Mesodermal cell (in vitro differentiated cells): Measurements from ENCODE around the gene RBMS1.

Source experiments
- H3K27ac ChIP-seq: 2 replicates; pipeline ENCODE4 v1.7.0; 2013; ENCODE audit warnings: mild to moderate bottlenecking, low read depth, low read length, moderate library complexity; ENCODE audit not compliant: severe bottlenecking
- H3K36me3 ChIP-seq: 2 replicates; pipeline ENCODE4 v1.7.1; 2013; ENCODE audit warnings: mild to moderate bottlenecking, low read length, moderate library complexity; ENCODE audit not compliant: control insufficient read depth, insufficient read depth
- H3K4me1 ChIP-seq: one replicate; pipeline ENCODE4 v1.7.1; 2013; ENCODE audit warnings: mild to moderate bottlenecking, low read length; ENCODE audit not compliant: insufficient read depth, control insufficient read depth, poor library complexity, severe bottlenecking
- H3K4me3 ChIP-seq: 2 replicates; pipeline ENCODE4 v1.7.0; 2013; ENCODE audit warnings: low read length, control low read depth, mild to moderate bottlenecking; ENCODE audit not compliant: insufficient read depth, poor library complexity, severe bottlenecking; ENCODE audit errors: extremely low read depth
- H3K9me3 ChIP-seq: 2 replicates; pipeline ENCODE4 v1.7.1; 2013; ENCODE audit warnings: mild to moderate bottlenecking, low read length, moderate library complexity; ENCODE audit not compliant: control insufficient read depth
- WGBS, 2 experiments: methylation state at CpG; one replicate each; pipeline ENCODE4 v1.1.5; 2013; ENCODE audit warnings: missing lambda C conversion rate in 2 of 2; ENCODE audit not compliant: insufficient coverage in 2 of 2; 5-methylcytosine and 5-hydroxymethylcytosine counted together

The RBMS1 gene

DNA sequence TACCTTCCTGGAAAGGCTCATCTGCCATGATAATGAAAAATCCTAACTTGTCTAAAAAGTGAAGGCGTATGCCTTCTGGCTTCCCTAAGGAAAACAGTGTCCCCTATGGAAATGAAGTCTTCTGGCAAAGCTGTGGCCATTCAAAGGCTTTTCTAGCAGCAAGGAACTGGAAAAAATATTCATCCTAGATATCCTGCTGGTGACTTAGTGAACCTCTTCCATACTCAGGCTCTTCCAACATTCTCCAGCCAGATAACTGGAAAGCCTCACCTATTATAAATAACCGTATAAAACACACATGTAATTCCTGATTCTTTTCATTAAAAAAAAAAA lies 84.7 kb downstream of the RBMS1 start:
- Histone ChIP-seq H3K27ac (peak overlapping the region; percentile 85), H3K9me3 (no peaks in the 10 kb centered on the region), H3K4me3 (peak overlapping the region; percentile 39), H3K4me1 (peaks cover 22% of the 10 kb centered on the region), H3K36me3 (peaks cover 3% of the 10 kb centered on the region)
- WGBS, 2 experiments: 56 to 66% methylated on average over 2 of the region's 2 CpGs

- Histone ChIP-seq H3K4me3 (peak overlapping the region; percentile 39), H3K4me1 (peaks cover 28% of the 10 kb centered on the region), H3K27ac (peak overlapping the region; percentile 85), H3K9me3 (no peaks in the 10 kb centered on the region), H3K36me3 (peaks cover 3% of the 10 kb centered on the region)
- 3 to 5% methylated on average over 28 to 32 of the region's 34 CpGs for WGBS, 2 experiments
These were observed 85.2 kb downstream of the RBMS1 start for GRCh38 chr2:160408173-160408958.

GRCh38 chr2:160407393-160408172 lies 86.0 kb downstream of the RBMS1 start:
- H3K27ac ChIP-seq: peak overlapping the region; percentile 85

DNA sequence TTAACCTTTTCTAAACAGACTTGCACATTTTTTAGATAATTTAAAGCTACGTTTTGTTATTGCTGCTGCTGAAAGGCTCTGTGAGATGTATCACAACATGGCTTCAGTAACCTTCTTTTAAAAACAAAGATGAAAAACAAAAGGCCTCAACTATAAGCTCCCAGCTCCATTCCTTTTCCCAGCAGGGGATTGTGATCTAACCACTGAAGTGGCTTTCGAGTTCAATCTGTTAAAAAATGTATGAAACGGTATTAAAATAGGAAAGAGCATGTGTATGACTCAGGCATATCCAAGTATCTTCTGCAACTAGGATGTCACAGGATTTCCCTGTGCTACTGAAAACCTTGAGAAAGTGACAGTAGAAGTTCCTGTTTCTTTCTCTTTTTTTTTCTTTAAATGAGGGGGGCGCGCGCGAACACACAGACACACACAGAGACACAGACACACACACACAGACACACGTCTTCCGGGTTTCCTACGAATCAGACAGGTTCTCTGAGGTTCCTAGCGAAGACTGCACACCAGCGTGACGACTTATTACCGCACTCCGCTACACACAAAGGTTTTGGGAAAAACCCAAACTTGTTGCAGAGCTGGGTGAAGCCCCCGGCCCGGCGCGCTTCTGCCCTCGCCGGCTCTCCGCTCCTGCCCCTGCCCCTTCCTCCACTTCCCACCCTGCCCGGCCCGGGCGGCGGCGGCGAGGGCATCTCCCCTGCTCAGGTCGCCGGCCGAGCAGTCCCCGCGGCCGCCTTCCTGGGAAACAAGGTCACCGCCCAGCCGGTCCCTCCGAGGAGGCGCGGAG lies 86.8 kb downstream of the RBMS1 start:
- Histone ChIP-seq H3K4me3 (peak overlapping the region; percentile 61), H3K4me1 (peaks cover 41% of the 10 kb centered on the region), H3K27ac (peak overlapping the region; percentile 79), H3K36me3 (peaks cover 3% of the 10 kb centered on the region), H3K9me3 (no peaks in the 10 kb centered on the region)
- 0 to 1% methylated on average over 26 to 29 of the region's 39 CpGs for WGBS, 2 experiments

More at GRCh38 chr2:160407393-160408172, 86.0 kb downstream of the RBMS1 start:
- Histone ChIP-seq H3K36me3 (peaks cover 3% of the 10 kb centered on the region), H3K9me3 (no peaks in the 10 kb centered on the region), H3K4me1 (peaks cover 35% of the 10 kb centered on the region), H3K4me3 (peak overlapping the region; percentile 61)
- WGBS, 2 experiments: 0% methylated on average over 46 to 49 of the region's 120 CpGs

DNA sequence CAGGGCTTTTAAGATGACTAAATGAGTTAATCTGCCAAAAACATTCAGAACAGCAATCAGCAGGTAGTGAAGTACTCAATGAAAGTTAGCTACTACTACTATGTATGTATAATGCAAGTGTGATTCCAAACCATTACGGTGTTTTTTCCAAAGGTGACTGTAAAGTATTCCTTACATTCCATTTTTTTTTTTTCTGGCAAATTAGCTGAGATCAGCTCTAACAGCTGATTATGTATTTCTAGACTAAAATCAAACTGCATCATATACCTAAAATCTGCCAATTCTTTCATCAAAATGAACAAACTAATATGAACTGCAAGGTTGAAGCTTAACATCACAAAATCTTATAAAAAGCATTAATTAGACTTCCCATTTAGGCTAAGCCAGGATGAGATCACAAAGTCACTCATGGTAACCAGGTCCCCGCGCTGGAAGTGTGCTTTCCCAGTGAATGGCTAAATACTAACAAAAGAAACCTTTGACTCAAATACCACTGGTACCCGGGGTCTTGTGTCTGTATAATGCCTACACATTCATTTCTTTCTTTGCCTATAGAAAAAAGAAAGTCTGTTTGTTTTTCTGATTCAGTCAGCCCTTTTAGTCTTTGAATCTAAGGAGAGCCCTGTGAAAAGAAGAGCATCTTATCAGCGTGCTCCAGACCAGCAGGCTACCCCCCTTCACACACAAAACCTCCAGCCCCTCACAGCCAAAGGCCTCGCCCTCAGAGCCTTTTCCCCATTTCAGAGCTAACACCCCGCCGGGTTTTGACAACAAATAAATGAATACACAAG lies 88.3 kb downstream of the RBMS1 start:
- Histone ChIP-seq H3K4me3 (peak overlapping the region; percentile 61), H3K36me3 (peaks cover 3% of the 10 kb centered on the region), H3K4me1 (peaks cover 40% of the 10 kb centered on the region), H3K27ac (peak overlapping the region; percentile 58), H3K9me3 (no peaks in the 10 kb centered on the region)
- WGBS, 2 experiments: 0 to 6% methylated on average over 1 to 3 of the region's 8 CpGs

- peak overlapping the region; percentile 38 for H3K27ac ChIP-seq
- H3K4me3 ChIP-seq: no peak overlapping the region
- H3K36me3 ChIP-seq: peaks cover 3% of the 10 kb centered on the region
- H3K4me1 ChIP-seq: peaks cover 42% of the 10 kb centered on the region
- H3K9me3 ChIP-seq: no peaks in the 10 kb centered on the region
- 85 to 100% methylated on average over 2 to 3 of the region's 5 CpGs for WGBS, 2 experiments
These were observed 90.3 kb downstream of the RBMS1 start for GRCh38 chr2:160402997-160403979.

GRCh38 chr2:160402501-160402900 lies 91.1 kb downstream of the RBMS1 start:
- no CpG with 5 or more reads among the region's 1 CpG for WGBS, 2 experiments
- H3K27ac ChIP-seq: no peak overlapping the region
- H3K36me3 ChIP-seq: peaks cover 3% of the 10 kb centered on the region
- H3K4me1 ChIP-seq: peaks cover 50% of the 10 kb centered on the region
- H3K4me3 ChIP-seq: no peak overlapping the region
- H3K9me3 ChIP-seq: no peaks in the 10 kb centered on the region

GRCh38 chr2:160401895-160402294 lies 91.7 kb downstream of the RBMS1 start:
- no peak overlapping the region for H3K4me3 ChIP-seq
- peaks cover 56% of the 10 kb centered on the region for H3K4me1 ChIP-seq
- 70 to 75% methylated on average over 2 of the region's 4 CpGs for WGBS, 2 experiments
- H3K9me3 ChIP-seq: no peaks in the 10 kb centered on the region
- H3K27ac ChIP-seq: no peak overlapping the region
- H3K36me3 ChIP-seq: peaks cover 3% of the 10 kb centered on the region

DNA sequence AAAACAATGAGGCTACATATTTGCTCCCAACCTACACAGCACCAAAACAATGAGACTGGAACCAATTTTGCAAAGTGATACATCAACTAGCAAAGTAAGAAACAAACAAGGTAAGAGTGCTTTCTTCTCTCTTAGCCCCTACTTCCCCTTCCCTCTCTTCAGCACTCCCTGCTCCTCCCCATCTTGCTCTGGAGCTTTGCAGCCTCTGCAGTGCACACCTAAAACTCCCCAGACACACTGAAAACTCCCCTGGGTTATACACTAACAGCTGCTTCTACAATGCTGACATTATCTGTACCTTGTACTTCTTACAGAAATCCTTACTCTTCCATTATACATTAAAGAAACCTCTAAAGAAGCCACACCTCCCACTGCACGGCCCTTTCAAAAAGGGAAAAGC lies 93.7 kb downstream of the RBMS1 start:
- H3K4me1 ChIP-seq: peaks cover 55% of the 10 kb centered on the region
- H3K9me3 ChIP-seq: no peaks in the 10 kb centered on the region
- H3K4me3 ChIP-seq: no peak overlapping the region
- H3K27ac ChIP-seq: no peak overlapping the region
- H3K36me3 ChIP-seq: peaks cover 3% of the 10 kb centered on the region
- no CpG with 5 or more reads among the region's 1 CpG for WGBS, 2 experiments
